Calu3 (cell line): ENCODE results near the gene OVCH2. TPM values are rescaled to one million over a fixed set of nuclear protein-coding genes. Genes with fewer than 3 reads are reported as not detected.

Experiments
- BruUV-seq: library from RNA; stranded (reverse); fragments of 400-500 nt; replicated peaks from 2 replicates; lab custom pipeline; 2021; lab: Mats Ljungman, UMichigan
- CTCF ChIA-PET: fragments of 300-600 bp; sonication (Branson Sonifier 250); formaldehyde crosslinking; loops from one replicate; lab custom pipeline; 2022; ENCODE audit warnings: antibody characterized with exemption; lab: Charles Lee
- DNase-seq: peaks from one replicate; pipeline ENCODE4 v3.0.0; 2022
- H3K27ac Mint-ChIP-seq: one replicate; pipeline ENCODE4 v1.8.0; 2022; ENCODE audit warnings: mixed read lengths; ENCODE audit not compliant: unreplicated experiment
- H3K27me3 Mint-ChIP-seq: one replicate; pipeline ENCODE4 v1.8.0; 2022; ENCODE audit warnings: mixed read lengths; ENCODE audit not compliant: unreplicated experiment
- H3K36me3 Mint-ChIP-seq: one replicate; pipeline ENCODE4 v1.8.0; 2022; ENCODE audit warnings: mild to moderate bottlenecking, moderate library complexity, mixed read lengths; ENCODE audit not compliant: insufficient read depth, unreplicated experiment
- H3K4me1 Mint-ChIP-seq: one replicate; pipeline ENCODE4 v1.8.0; 2022; ENCODE audit warnings: mild to moderate bottlenecking, low read depth, mixed read lengths; ENCODE audit not compliant: unreplicated experiment
- H3K4me3 Mint-ChIP-seq: one replicate; pipeline ENCODE4 v1.8.0; 2022; ENCODE audit warnings: mild to moderate bottlenecking, low read depth, moderate library complexity, mixed read lengths; ENCODE audit not compliant: unreplicated experiment
- H3K9me3 Mint-ChIP-seq: one replicate; pipeline ENCODE4 v1.8.0; 2022; ENCODE audit warnings: low read depth, mixed read lengths; ENCODE audit not compliant: unreplicated experiment
- intact Hi-C: fragments of 100-400 bp; cut with micrococcal nuclease; formaldehyde crosslinking; loops from one replicate; pipeline ENCODE4 v1.10.0; 2022; ENCODE audit not compliant: unreplicated experiment
- total RNA-seq: library from RNA; stranded (reverse); gene quantifications from 2 replicates; pipeline ENCODE4 v1.2.3, GENCODE V29; 2022
- TF ChIP-seq, protein P1 (sequence below): fragments of 200-600 bp; IDR thresholded peaks from one replicate; pipeline ENCODE4 v1.8.0; 2022; ENCODE audit warnings: antibody characterized with exemption; ENCODE audit not compliant: unreplicated experiment

The OVCH2 gene
- total RNA-seq, 1 experiment from 2014 or later, result not detected

DNA sequence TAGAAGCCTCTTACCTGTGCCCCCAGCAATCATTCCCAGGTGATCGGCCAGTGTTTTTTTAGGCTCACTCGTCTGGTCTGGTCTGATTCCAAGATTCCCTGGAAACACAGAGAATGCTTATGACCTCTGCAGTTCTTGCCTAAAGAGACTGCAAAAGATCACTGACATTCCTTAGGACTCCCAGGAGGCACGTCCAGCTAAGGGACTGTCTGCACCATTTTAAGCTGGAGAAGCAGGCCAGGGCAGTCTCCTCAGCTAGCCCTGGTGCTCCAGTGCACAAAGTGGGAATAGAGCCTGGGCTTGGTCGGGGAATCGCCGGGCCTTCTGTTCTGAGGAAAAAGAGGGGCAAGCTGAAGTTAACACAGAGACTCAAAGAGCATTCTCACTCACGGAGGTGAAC, 37.8 kb downstream of the OVCH2 start:
- DNase-seq, result no peak
- Mint-ChIP-seq H3K9me3 (no peaks in the 10 kb centered on the region), H3K4me1 (peaks cover 38% of the 10 kb centered on the region), H3K27ac (peak overlapping the region; percentile 70), H3K36me3 (peaks cover 32% of the 10 kb centered on the region), H3K4me3 (no peak overlapping the region), H3K27me3 (no peaks in the 10 kb centered on the region)
- TF ChIP-seq, protein P1, sequence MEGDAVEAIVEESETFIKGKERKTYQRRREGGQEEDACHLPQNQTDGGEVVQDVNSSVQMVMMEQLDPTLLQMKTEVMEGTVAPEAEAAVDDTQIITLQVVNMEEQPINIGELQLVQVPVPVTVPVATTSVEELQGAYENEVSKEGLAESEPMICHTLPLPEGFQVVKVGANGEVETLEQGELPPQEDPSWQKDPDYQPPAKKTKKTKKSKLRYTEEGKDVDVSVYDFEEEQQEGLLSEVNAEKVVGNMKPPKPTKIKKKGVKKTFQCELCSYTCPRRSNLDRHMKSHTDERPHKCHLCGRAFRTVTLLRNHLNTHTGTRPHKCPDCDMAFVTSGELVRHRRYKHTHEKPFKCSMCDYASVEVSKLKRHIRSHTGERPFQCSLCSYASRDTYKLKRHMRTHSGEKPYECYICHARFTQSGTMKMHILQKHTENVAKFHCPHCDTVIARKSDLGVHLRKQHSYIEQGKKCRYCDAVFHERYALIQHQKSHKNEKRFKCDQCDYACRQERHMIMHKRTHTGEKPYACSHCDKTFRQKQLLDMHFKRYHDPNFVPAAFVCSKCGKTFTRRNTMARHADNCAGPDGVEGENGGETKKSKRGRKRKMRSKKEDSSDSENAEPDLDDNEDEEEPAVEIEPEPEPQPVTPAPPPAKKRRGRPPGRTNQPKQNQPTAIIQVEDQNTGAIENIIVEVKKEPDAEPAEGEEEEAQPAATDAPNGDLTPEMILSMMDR, result no peak
- BruUV-seq, result no TSS peak
- intact Hi-C loops, result loop anchor here (5.0 to 10.0 kb wide), 2 partner anchors 156 to 224 kb away; partner anchors contain the start of gene PPFIBP2
- CTCF ChIA-PET, result interaction anchor here (1.5 kb wide), 1 partner anchor 97 kb away, joined by 10 read pairs; no protein-coding TSS in a partner anchor

DNA sequence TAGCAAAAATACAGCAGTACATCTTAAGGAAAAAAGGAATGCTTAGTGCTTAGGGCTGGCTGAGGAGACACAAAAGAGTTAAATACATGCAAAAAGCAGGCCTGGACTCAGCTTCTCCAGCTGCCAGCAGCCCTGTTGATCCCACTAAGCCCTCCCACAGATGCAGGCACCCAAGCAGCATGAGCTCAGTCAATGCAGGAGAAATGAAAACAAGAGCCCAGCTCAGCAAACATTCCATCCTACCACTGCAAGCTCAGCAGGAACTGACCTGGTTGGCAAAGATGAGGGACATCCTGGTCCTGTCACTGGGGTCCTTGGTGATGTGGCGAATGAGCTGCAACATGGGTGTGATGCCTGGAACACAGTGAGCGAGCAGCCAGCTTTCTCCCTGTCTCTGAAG, 38.8 kb downstream of the OVCH2 start:
- TF ChIP-seq, protein P1, result no peak
- BruUV-seq, result no TSS peak
- Mint-ChIP-seq H3K9me3 (peaks cover 2% of the 10 kb centered on the region), H3K27ac (no peak overlapping the region), H3K4me3 (no peak overlapping the region), H3K27me3 (no peaks in the 10 kb centered on the region), H3K36me3 (peaks cover 23% of the 10 kb centered on the region), H3K4me1 (peaks cover 34% of the 10 kb centered on the region)
- CTCF ChIA-PET, result no interaction called here
- intact Hi-C loops, result loop anchor here (5.0 to 10.0 kb wide), 2 partner anchors 155 to 223 kb away; partner anchors contain the start of gene PPFIBP2
- no peak for DNase-seq

DNA sequence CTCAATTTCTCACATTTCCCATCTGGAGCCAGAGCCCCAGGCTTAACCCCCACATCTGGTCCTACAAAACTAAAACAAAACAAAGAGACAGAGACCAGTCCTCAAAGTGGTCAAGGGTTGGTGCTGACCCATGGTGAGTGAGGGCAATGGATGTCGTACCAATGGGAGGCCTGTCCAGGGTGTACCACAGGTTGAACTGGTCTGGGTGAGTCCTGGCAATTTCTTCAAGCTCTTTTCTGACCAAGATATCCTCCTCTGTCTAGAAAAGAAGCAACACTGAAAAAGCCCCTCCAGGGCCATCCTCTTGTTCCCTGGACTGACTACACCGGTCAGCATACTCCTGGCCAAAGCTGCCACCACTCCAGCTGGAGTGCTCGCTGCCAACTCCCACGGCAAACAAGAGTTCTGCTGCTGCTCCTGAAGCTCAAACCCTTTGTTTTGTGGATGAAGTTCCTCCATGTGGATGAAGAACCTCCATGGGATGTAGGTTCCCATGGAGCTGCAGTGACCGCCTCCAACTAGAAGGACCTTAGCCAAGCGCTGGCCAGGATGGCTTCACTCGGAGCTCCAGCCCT, 39.9 kb downstream of the OVCH2 start:
- peaks cover 23% of the 10 kb centered on the region for H3K4me1 Mint-ChIP-seq
- no peaks in the 10 kb centered on the region for H3K27me3 Mint-ChIP-seq
- no peak overlapping the region for H3K27ac Mint-ChIP-seq
- H3K4me3 Mint-ChIP-seq, result no peak overlapping the region
- peaks cover 2% of the 10 kb centered on the region for H3K9me3 Mint-ChIP-seq
- H3K36me3 Mint-ChIP-seq, result peaks cover 21% of the 10 kb centered on the region
- DNase-seq, result no peak
- CTCF ChIA-PET, result interaction anchor here (1.9 kb wide), 1 partner anchor 95 kb away, joined by 24 read pairs; no protein-coding TSS in a partner anchor
- BruUV-seq, result no TSS peak
- TF ChIP-seq, protein P1, result no peak
- intact Hi-C loops, result loop anchor here (5.0 to 10.0 kb wide), 2 partner anchors 154 to 222 kb away; partner anchors contain the start of gene PPFIBP2

DNA sequence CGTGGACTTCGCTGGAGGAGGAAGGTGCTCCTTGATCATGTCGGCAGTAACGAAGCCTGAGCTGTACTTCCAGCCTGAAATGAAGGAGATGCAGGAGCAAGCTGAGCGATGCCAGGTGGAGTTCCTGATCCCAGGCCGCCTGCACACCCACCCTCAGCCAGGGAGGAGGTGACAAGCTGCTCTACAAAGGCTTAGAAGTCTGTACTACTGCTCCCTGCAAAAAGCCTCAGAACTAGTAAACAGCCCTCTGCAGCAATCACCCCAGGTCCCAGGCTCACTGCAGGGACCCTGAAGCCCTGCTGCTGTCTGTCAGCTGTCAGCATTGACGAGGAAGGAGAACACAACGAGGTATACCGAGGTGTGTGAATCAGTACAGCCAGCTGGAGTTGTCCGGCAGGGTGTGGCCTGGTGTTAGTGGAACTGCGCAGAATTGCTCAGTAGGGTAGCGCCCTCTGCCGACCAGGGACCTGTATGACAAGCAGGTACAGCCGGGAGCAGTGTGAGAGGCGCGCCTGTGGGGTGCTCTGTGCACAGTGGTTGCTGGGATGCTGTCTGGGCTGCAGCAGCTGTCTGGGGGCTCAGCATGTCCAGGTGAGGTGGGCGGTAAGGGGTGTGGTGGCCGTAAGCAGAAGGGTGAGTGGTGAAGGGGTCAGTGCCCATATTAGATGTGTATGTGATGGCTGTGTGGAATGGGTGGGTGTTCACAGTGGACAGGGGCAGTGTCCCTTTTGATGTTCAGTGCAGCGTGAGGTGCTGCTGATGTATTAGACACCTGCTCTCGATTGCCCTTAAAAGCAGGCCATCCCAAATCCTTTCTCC, 40.6 kb downstream of the OVCH2 start:
- no TSS peak for BruUV-seq
- intact Hi-C loops, result loop anchor here (2.0 to 10.0 kb wide), 3 partner anchors 93 to 221 kb away; partner anchors contain the start of gene PPFIBP2
- Mint-ChIP-seq H3K9me3 (peaks cover 2% of the 10 kb centered on the region), H3K27ac (no peak overlapping the region), H3K4me1 (peaks cover 16% of the 10 kb centered on the region), H3K27me3 (no peaks in the 10 kb centered on the region), H3K4me3 (no peak overlapping the region), H3K36me3 (peaks cover 18% of the 10 kb centered on the region)
- DNase-seq, result peak; percentile 92
- CTCF ChIA-PET, result interaction anchor here (0.6 to 1.9 kb wide), 8 partner anchors 8 to 153 kb away, joined by 3 to 24 read pairs (median 4); no protein-coding TSS in a partner anchor
- TF ChIP-seq, protein P1, result peak; percentile 79
